Measurements from ENCODE around the gene MLLT10.
"Not testable (repeated sequence)": the region's sequence is repeated elsewhere in the genome, so short reads cannot be mapped to it uniquely, and the experiment has no call there.

MLLT10 gene

DNA sequence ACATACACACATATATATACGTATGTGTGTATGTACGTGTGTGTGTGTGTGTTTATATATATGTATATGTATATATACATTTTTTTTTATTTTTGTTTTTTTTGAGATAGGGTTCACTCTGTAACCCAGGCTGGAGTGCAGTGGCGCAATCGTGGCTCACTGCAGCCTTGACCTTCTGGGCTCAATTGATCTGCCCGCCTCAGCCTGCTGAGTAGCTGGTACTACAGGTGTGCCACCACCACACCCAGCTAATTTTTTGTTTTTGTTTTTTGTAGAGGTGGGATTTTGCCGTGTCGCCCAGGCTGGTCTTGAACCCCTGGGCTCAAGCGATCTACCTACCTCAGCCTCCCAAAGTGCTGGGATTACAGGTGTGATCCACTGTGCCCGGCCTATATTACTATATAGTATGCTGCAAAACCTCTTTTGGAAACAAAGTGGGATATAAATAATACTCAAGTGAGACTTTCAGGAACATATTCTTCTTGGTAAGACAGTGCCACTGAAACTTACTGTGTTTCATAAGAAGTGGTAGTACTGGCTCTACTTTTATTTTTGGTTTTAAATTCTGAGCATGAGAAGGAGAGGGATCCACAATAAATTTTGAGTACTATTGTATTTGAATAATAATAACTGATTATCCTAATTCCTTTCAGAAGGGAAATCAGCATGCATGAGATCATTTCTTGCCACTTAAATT lies 51.0 kb downstream of the MLLT10 start:
- DNase-seq (ENCODE audit: low read depth) = no peak

DNA sequence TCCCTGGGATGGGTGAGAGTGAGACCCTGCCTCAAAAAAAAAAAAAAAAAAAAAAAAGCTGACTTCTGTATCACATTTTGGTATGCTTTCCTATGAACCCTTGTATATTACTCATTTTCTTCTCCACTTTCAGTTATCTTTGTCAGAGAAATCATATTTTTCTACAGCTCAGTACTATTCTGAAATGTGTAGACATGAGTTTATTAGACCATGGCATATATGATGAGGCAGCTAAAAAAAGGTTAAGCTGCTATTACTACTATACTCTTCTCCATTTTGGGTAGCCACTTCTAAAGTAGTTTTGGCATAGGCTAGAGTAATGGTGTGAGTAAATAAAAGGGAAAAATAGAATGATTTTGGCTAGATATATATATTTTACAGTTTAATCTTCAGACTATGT lies 53.4 kb downstream of the MLLT10 start:
- no peak for DNase-seq (ENCODE audit: low read depth)

DNA sequence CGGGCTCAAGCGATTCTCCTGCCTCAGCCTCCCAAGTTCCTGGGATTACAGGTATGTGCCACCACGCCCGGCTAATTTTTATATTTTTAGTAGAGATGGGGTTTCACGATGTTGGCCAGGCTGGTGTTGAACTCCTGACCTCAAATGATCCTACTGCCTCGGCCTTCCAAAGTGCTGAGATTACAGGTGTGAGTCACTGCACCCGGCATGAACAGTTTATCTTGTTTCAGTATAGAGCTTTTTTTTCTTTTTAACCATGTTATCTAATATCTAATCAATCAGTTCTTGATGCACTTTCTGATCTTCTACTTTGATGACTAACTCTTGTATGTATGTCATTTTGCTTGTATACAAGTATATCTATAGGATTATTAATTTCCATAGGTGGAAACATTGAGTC lies 54.1 kb downstream of the MLLT10 start:
- DNase-seq (ENCODE audit: low read depth) = not testable (repeated sequence)

DNA sequence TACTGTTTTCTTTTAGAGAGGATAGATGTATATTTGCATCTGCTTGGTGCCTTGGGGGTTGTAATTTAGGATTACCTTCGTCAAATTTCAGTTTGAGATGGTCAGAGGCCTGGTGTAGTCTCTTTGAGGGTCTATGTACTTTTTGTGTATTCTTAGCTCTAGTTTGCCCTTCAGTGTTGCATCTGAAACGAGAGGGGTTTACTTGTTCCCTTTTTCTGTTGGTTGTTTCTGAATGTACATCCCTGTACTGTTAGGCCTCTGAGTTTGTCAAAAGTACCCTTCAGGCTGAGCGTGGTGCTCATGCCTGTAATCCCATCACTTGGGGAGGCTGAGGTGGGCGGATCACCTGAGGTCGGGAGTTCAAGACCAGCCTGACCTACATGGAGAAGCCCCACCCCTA lies 60.0 kb downstream of the MLLT10 start:
- no peak for DNase-seq (ENCODE audit: low read depth)

- DNase-seq (ENCODE audit: low read depth) = no peak
These were observed 65.5 kb downstream of the MLLT10 start for GRCh38 chr10:21599582-21599981.

DNA sequence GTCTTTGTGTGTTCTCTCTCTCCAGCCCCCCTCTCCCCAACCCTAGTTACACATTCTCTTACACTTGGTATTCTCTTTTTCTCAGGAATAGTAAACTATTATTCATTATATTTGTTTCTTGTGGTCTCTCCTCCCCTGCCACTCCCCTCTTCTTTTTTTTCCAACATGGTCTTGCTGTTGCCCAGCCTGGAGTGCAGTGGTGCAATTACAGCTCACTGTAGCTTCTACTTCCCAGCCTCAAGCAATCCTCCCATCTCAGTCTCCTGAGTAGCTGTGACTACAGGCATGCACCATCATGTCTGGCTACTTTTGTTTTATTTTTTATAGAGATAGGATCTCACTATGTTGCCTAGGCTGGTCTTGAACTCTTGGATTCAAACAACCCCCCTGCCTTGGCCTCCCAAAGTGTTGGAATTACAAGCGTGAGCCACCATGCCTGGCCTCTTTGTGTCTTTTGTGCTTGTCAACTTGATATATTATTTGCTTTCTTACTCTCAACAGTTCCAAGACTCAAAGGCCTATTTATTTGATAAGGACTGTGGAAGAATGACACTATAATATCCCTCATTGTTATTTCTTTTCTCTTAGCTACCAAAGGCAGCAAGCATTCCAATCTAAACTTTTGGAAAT lies 66.9 kb downstream of the MLLT10 start:
- no peak for DNase-seq (ENCODE audit: low read depth)

- no peak for DNase-seq (ENCODE audit: low read depth)
These were observed 68.3 kb downstream of the MLLT10 start for GRCh38 chr10:21602313-21602712.

DNA sequence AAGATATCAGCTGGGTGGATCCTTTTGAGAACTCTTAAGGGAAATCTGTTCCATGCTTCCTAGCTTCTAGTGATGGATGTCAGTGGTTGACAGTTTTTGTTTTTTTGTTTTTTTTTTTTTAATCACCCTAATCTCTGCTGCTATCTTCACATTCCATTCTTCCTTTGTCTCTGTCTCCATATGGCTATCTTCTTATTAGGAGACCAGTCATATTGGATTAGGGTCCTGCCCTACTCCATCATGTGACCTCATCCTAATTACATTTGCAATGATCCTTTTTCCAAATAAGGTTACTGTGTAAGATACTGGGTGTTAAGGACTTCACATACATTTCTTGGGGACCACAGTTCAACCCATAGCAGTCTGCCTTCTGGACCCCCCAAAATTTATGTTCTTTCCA lies 69.7 kb downstream of the MLLT10 start:
- DNase-seq (ENCODE audit: low read depth) = no peak

DNA sequence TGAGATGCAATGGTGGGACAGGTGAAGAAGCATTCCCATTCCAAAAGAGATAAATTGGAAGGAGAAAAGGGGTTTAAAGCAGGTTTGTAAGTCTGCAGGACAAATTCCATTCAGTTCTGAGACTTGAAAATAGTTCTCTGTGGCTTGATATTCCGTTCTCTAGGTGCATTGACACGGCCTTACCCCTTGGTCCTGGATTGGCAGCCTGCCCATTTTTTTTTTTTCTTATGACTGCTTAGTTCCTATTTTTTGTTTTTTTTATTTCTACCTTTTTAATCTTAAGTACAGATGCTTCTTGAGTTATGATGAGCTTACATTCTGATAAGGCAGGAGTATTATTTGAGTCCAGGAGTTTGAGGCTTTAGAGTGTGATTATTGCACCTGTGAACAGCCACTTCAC lies 70.6 kb downstream of the MLLT10 start:
- no peak for DNase-seq (ENCODE audit: low read depth)

GRCh38 chr10:21607907-21608306 lies 73.9 kb downstream of the MLLT10 start:
- DNase-seq (ENCODE audit: low read depth) = no peak

DNA sequence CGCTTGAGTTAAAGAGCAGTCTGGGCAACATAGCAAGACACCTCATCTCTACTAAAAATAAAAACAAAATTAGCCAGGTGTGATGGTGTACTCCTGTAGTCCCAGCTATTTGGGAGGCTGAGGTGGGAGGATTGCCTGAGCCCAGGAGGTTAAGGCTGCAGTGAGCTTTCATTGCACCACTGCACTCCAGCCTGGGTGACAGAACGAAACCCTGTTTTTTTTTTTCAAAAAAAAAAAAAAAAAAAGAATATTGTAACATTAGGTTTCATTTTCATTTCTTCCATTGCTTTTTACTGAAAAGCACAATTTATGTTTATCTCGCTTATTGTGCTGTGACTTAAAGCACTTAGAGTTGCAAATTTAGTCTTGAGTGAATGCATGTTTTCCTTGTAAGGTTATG lies 80.0 kb downstream of the MLLT10 start:
- DNase-seq (ENCODE audit: low read depth) = no peak

DNA sequence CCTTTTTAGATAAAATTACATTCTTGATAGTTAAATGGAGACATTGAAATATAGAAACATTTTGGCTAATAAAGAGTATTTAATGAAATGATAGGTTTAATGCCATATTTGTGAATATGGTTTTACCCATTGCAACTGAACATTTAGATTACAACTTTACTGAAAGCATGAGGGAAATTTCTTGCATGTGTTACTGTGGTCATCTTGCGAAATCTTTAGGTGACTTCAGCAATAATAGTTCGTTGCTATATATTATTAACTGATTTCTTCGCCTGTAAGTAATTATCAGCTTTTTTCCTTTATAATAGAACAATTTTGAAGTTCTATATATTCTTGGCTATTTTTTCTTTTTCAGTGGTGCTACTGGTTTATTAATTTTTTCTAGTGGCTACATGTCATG lies 83.2 kb downstream of the MLLT10 start:
- no peak for DNase-seq (ENCODE audit: low read depth)

GRCh38 chr10:21623291-21623690 lies 89.3 kb downstream of the MLLT10 start:
- no peak for DNase-seq (ENCODE audit: low read depth)

GRCh38 chr10:21624421-21624820 lies 90.4 kb downstream of the MLLT10 start:
- DNase-seq (ENCODE audit: low read depth) = not testable (repeated sequence)

DNA sequence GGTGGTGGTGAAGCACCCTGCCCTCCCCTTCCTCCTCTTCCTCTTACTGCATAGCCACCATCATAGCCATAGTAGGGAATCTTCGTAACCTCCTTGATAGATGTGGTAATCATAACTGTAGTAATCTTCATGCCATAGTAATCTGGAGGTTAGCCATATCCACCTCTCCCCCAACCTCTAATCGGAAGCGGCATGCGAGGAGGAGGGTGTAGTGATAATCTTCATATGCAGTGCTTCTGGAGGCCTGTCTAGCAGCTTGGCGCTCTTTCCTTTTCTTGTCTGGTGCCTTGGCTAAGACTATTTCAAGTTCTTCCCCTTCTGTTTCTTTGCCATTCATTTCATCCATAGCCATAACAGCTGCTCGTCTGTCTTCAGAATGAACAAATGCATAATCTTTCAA lies 90.9 kb downstream of the MLLT10 start:
- no peak for DNase-seq (ENCODE audit: low read depth)

GRCh38 chr10:21625623-21626229 lies 91.7 kb downstream of the MLLT10 start:
- DNase-seq (ENCODE audit: low read depth) = no peak

- no peak for DNase-seq (ENCODE audit: low read depth)
These were observed 92.6 kb downstream of the MLLT10 start for GRCh38 chr10:21626457-21627161.

- DNase-seq (ENCODE audit: low read depth) = no peak
These were observed 93.3 kb downstream of the MLLT10 start for GRCh38 chr10:21627331-21627730.

GRCh38 chr10:21628023-21628422 lies 94.0 kb downstream of the MLLT10 start:
- DNase-seq (ENCODE audit: low read depth) = no peak

- DNase-seq (ENCODE audit: low read depth) = not testable (repeated sequence)
These were observed 94.6 kb downstream of the MLLT10 start for GRCh38 chr10:21628645-21629044.

DNA sequence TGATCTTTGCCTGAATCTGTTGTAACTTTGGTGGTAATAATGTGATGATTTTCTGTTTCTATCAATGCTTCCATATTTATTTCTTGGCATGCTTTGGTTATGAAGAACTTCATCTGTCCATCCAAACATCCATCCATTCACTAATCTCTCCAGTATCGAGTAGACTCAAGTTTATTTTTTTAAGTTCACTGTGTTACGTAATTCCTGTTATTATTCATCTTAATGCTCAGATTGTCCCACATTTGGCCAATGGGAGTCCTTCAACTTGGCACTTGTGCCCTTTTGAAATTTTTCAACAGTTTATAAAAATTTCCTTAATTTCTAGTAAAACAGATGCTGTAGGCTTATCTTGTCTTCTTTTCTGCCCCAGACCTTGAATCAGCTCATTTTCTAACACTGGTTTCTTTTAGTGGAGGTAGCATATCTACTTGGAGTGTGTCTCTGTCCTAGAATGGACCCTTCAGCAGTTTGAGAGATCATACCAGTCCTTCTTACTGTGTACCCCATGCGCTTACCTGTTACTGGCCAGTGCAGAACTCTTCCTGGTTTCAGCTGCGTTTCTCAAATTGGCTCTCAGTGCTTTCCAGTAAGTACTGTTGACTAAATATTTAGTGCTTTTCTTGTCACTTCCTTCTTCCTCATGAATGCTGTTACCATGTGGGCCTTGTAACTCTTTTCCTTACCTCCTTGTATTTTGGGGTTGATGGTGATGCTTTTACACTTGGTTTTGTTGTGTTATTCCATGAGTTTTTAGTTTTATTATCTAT lies 100.8 kb downstream of the MLLT10 start:
- no peak for DNase-seq (ENCODE audit: low read depth)

- DNase-seq (ENCODE audit: low read depth) = no peak
These were observed 103.8 kb downstream of the MLLT10 start for GRCh38 chr10:21637795-21638194.
